GM06990 (cell line): ENCODE data around the gene RCVRN.

Source experiments
- DNase-seq: peaks from one replicate; pipeline ENCODE4 v3.0.0-alpha.2; 2011; ENCODE audit not compliant: insufficient read length; ENCODE audit errors: extremely low read depth
- H3K27me3 ChIP-seq: replicated peaks from 2 replicates; pipeline ENCODE4 v1.6.0; 2011; ENCODE audit warnings: low read length; ENCODE audit not compliant: control insufficient read depth, insufficient read depth
- H3K36me3 ChIP-seq: 2 replicates; pipeline ENCODE4 v1.5.1; 2011; ENCODE audit warnings: low read length; ENCODE audit not compliant: control insufficient read depth, insufficient read depth
- H3K4me3 ChIP-seq: replicated peaks from 2 replicates; pipeline ENCODE4 v1.5.1; 2011; ENCODE audit warnings: low read depth, mild to moderate bottlenecking, control low read depth, low read length
- CTCF ChIP-seq: IDR thresholded peaks from 2 replicates; pipeline ENCODE4 v1.5.1; 2011; ENCODE audit warnings: low read length, control low read depth, mild to moderate bottlenecking, inconsistent platforms; ENCODE audit not compliant: insufficient read depth, poor library complexity, severe bottlenecking

RCVRN gene

GRCh38 chr17:9887508-9887907, 17.6 kb downstream of the RCVRN start:
- H3K27me3 ChIP-seq: no peaks in the 10 kb centered on the region; the same call in none of the 2 replicates
- H3K36me3 ChIP-seq: no peaks in the 10 kb centered on the region
- DNase-seq: no peak
- H3K4me3 ChIP-seq: no peak overlapping the region
- TF ChIP-seq CTCF: no peak

GRCh38 chr17:9886141-9886930, 18.7 kb downstream of the RCVRN start:
- no peak overlapping the region for H3K4me3 ChIP-seq
- DNase-seq: no peak
- TF ChIP-seq CTCF: no peak
- H3K36me3 ChIP-seq: no peaks in the 10 kb centered on the region
- H3K27me3 ChIP-seq: no peaks in the 10 kb centered on the region; the same call in none of the 2 replicates

- Histone ChIP-seq H3K27me3 (no peaks in the 10 kb centered on the region; the same call in none of the 2 replicates), H3K4me3 (no peak overlapping the region), H3K36me3 (no peaks in the 10 kb centered on the region)
- DNase-seq: no peak
- no peak for TF ChIP-seq CTCF
Measured at GRCh38 chr17:9883451-9883850, 21.6 kb downstream of the RCVRN start.

GRCh38 chr17:9880582-9880999, 24.5 kb downstream of the RCVRN start:
- TF ChIP-seq CTCF: no peak
- no peaks in the 10 kb centered on the region for H3K27me3 ChIP-seq
- no peak overlapping the region for H3K4me3 ChIP-seq
- peak; percentile 25 for DNase-seq
- H3K36me3 ChIP-seq: no peaks in the 10 kb centered on the region

- no peaks in the 10 kb centered on the region for H3K36me3 ChIP-seq
- no peak for TF ChIP-seq CTCF
- DNase-seq: no peak
- no peak overlapping the region for H3K4me3 ChIP-seq
- no peaks in the 10 kb centered on the region for H3K27me3 ChIP-seq
Measured at GRCh38 chr17:9878786-9879525, 26.1 kb downstream of the RCVRN start.
